HepG2 (cell line): ENCODE measurements around the gene UBAC1. TPM values are rescaled to one million over a fixed set of nuclear protein-coding genes. Genes with fewer than 3 reads are reported as not detected.

ENCODE experiments used
- ADNP ChIP-seq: sonication (generic); formaldehyde crosslinking; IDR thresholded peaks from 2 replicates; pipeline ENCODE4 v1.4.0; 2020; ENCODE audit warnings: missing genetic modification reagents
- AGO2 ChIP-seq: fragments of 200-400 bp; formaldehyde crosslinking; optimal IDR thresholded peaks from 2 replicates; pipeline ENCODE3; 2017; ENCODE audit warnings: mild to moderate bottlenecking, low read depth, low read length, moderate library complexity
- AHR ChIP-seq: IDR thresholded peaks from 2 replicates; pipeline ENCODE4 v1.6.1; 2018; ENCODE audit warnings: missing genetic modification reagents, missing compliant biosample characterization
- E2F1 ChIP-seq: sonication (generic); formaldehyde crosslinking; IDR thresholded peaks from 2 replicates; pipeline ENCODE4 v1.5.0; 2020; ENCODE audit warnings: missing genetic modification reagents
- E2F2 ChIP-seq: sonication (generic); formaldehyde crosslinking; IDR thresholded peaks from 2 replicates; pipeline ENCODE4 v1.4.0; 2020; ENCODE audit warnings: missing genetic modification reagents, borderline replicate concordance
- ESRRA ChIP-seq: sonication (generic); formaldehyde crosslinking; IDR thresholded peaks from 2 replicates; pipeline ENCODE4 v1.5.1; 2020; ENCODE audit warnings: mild to moderate bottlenecking, low read depth, missing genetic modification reagents
- FIP1L1 ChIP-seq: fragments of 200-400 bp; formaldehyde crosslinking; IDR thresholded peaks from 2 replicates; pipeline ENCODE4 v1.6.1; 2018; ENCODE audit warnings: low read depth, mild to moderate bottlenecking, low read length, moderate library complexity, borderline replicate concordance; ENCODE audit not compliant: insufficient read depth
- GTF3A ChIP-seq: sonication (generic); formaldehyde crosslinking; conservative IDR thresholded peaks from 2 replicates; pipeline ENCODE4 v1.4.0; 2020; ENCODE audit warnings: mild to moderate bottlenecking, missing genetic modification reagents
- HMGXB4 ChIP-seq, 2 experiments: sonication (generic) in 1 of 2; formaldehyde crosslinking in 1 of 2; IDR thresholded peaks; 2 replicates each; pipeline versions ENCODE4 v1.4.0 to v1.6.1; 2018 to 2020; ENCODE audit warnings: missing genetic modification reagents in 2 of 2, borderline replicate concordance in 1 of 2, low read depth in 1 of 2, mild to moderate bottlenecking in 1 of 2, missing biosample characterization in 1 of 2
- KDM1A ChIP-seq: IDR thresholded peaks from 2 replicates; pipeline ENCODE4 v1.6.1; 2016; ENCODE audit warnings: missing compliant biosample characterization
- LCORL ChIP-seq, 2 experiments: fragments of 450-650 bp in 1 of 2; sonication (generic) in 1 of 2; formaldehyde crosslinking in 1 of 2; IDR thresholded peaks; 2 replicates each; pipeline versions ENCODE4 v1.5.0 to v1.6.1; 2017 to 2020; ENCODE audit warnings: antibody characterized with exemption in 1 of 2, missing genetic modification reagents in 1 of 2
- NKX3-1 ChIP-seq: sonication (generic); formaldehyde crosslinking; IDR thresholded peaks from 2 replicates; pipeline ENCODE4 v1.5.0; 2020; ENCODE audit warnings: missing genetic modification reagents
- NPAS2 ChIP-seq: sonication (generic); formaldehyde crosslinking; IDR thresholded peaks from 2 replicates; pipeline ENCODE4 v1.8.0; 2022; ENCODE audit warnings: mild to moderate bottlenecking, missing genetic modification reagents, borderline replicate concordance
- REPIN1 ChIP-seq: sonication (generic); formaldehyde crosslinking; IDR thresholded peaks from 2 replicates; pipeline ENCODE4 v1.8.0; 2022; ENCODE audit warnings: missing genetic modification reagents, low read depth, mild to moderate bottlenecking, borderline replicate concordance
- SAFB2 ChIP-seq: sonication (generic); formaldehyde crosslinking; IDR thresholded peaks from 2 replicates; pipeline ENCODE4 v1.5.1; 2020; ENCODE audit warnings: missing genetic modification reagents, low read depth, mild to moderate bottlenecking, borderline replicate concordance
- ZBTB20 ChIP-seq: sonication (generic); formaldehyde crosslinking; IDR thresholded peaks from 2 replicates; pipeline ENCODE4 v1.8.1; 2023; ENCODE audit warnings: missing genetic modification reagents, low read depth, mild to moderate bottlenecking, borderline replicate concordance
- ZFP82 ChIP-seq: sonication (generic); formaldehyde crosslinking; IDR thresholded peaks from 2 replicates; pipeline ENCODE4 v1.5.1; 2020; ENCODE audit warnings: mild to moderate bottlenecking, missing genetic modification reagents, borderline replicate concordance
- ZNF17 ChIP-seq: sonication (generic); formaldehyde crosslinking; IDR thresholded peaks from 2 replicates; pipeline ENCODE4 v1.5.0; 2020; ENCODE audit warnings: mild to moderate bottlenecking, missing genetic modification reagents
- ZNF264 ChIP-seq: sonication (generic); formaldehyde crosslinking; IDR thresholded peaks from 2 replicates; pipeline ENCODE4 v1.4.0; 2020; ENCODE audit warnings: missing genetic modification reagents
- ZNF296 ChIP-seq: sonication (generic); formaldehyde crosslinking; conservative IDR thresholded peaks from 2 replicates; pipeline ENCODE4 v1.5.0; 2020; ENCODE audit warnings: mild to moderate bottlenecking, missing genetic modification reagents
- ZNF343 ChIP-seq: sonication (generic); formaldehyde crosslinking; IDR thresholded peaks from 2 replicates; pipeline ENCODE4 v1.4.0; 2020; ENCODE audit warnings: mild to moderate bottlenecking, missing genetic modification reagents
- ZNF768 ChIP-seq: sonication (generic); formaldehyde crosslinking; IDR thresholded peaks from 2 replicates; pipeline ENCODE4 v1.4.0; 2020; ENCODE audit warnings: missing genetic modification reagents
- ZNF770 ChIP-seq: sonication (generic); formaldehyde crosslinking; IDR thresholded peaks from 2 replicates; pipeline ENCODE4 v1.5.0; 2020; ENCODE audit warnings: mild to moderate bottlenecking, missing genetic modification reagents
- ZNF784 ChIP-seq: sonication (generic); formaldehyde crosslinking; IDR thresholded peaks from 2 replicates; pipeline ENCODE4 v1.5.1; 2020; ENCODE audit warnings: missing genetic modification reagents, mild to moderate bottlenecking, borderline replicate concordance
- polyA plus RNA-seq, 8 experiments: library from polyadenylated mRNA; depleted of rRNA in 3 of 8; stranded (reverse) in 7 of 8; unstranded in 1 of 8; fragments of >200 nt; fragmentation: Illumina TruSeq in 4 of 8; extraction: Trizol in 4 of 8; gene quantifications; 2 replicates each; pipeline versions ENCODE4 v1.2.1 to v1.2.3, GENCODE V29; 2011 to 2016; ENCODE audit warnings: low read depth in 4 of 8, missing spikeins in 1 of 8, mixed read lengths in 1 of 8; ENCODE audit not compliant: insufficient read depth in 1 of 8
- total RNA-seq, 5 experiments: library from RNA; depleted of rRNA; stranded (reverse); fragments of >200 nt; fragmentation: Illumina TruSeq; extraction: Trizol; gene quantifications; 2 replicates each; pipeline ENCODE4 v1.2.3, GENCODE V29; 2016; ENCODE audit warnings: low read depth in 1 of 5

Gene UBAC1
- total and polyA plus RNA-seq, 2 of the 13 experiments (the other 11 are each of a cell fraction or from before 2014, with no cell fraction given) = 32.2 to 34.1 TPM

- TF ChIP-seq SAFB2 (CRISPR knock-in tag) (0 out of 2 replicates have a peak, but pooled peaks have one; percentile 3), KDM1A (CRISPR knock-in tag) (no peak), ZNF296 (0 out of 2 replicates have a peak, but pooled peaks have one; percentile 1), NKX3-1 (CRISPR knock-in tag) (no peak), FIP1L1 (no peak), AGO2 (peak; percentile 32), ZNF770 (no peak), REPIN1 (CRISPR knock-in tag) (no peak), ZNF264 (CRISPR knock-in tag) (no peak), NPAS2 (CRISPR knock-in tag) (no peak), ZFP82 (CRISPR knock-in tag) (peak; percentile 83; the same call in 1 of the 2 replicates), ZNF343 (no peak), ZBTB20 (CRISPR knock-in tag) (no peak), ZNF17 (no peak), AHR (CRISPR knock-in tag) (no peak), ZNF768 (no peak), ZNF784 (CRISPR knock-in tag) (no peak), E2F1 (CRISPR knock-in tag) (no peak), E2F2 (CRISPR knock-in tag) (no peak), ADNP (CRISPR knock-in tag) (no peak), LCORL (IDR thresholded peaks at IDR 0.05) (no peak), LCORL (CRISPR knock-in tag; IDR thresholded peaks at IDR 0.05) (no peak), GTF3A (CRISPR knock-in tag) (no peak), HMGXB4 (CRISPR knock-in tag; IDR thresholded peaks at IDR 0.05; ENCODE audit: borderline replicate concordance in 1 of 2, low read depth in 1 of 2) (no peak), ESRRA (CRISPR knock-in tag) (no peak)
Observed at GRCh38 chr9:135993409-135993742, 32.2 kb upstream of the UBAC1 start (continued).
